ENCODE data around the gene USP17L21.
"Not testable (repeated sequence)": the region's sequence is repeated elsewhere in the genome, so short reads cannot be mapped to it uniquely, and the experiment has no call there.

Gene USP17L21

DNA sequence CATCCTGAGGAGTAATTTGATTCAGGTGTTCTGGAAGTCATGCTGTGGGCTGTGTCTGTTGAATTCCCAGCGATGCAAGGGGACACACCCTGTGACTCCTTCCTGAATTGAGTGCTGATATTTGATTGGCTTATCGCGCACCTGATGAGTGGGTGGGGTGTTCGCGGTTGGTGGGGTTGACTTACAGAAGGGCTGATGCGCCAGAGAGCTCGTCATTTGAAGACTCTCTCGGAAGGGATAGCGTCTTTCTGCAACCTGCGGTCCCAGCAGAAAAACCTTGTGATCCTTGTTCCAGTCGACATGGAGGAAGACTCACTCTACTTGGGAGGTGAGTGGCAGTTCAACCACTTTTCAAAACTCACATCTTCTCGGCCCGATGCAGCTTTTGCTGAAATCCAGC, 9.6 kb upstream of the USP17L21 start, which contains the start of gene USP17L19:
TSS of gene USP17L19 (plus strand) at position 301 of the 400 bp plus-strand sequence. CDS start at position 301, 0 bp downstream.
- H3K9me3 ChIP-seq (ENCODE audit: control insufficient read depth, insufficient read depth, low read length); H3K4me3 ChIP-seq (ENCODE audit: low read length); H3K27me3 ChIP-seq (ENCODE audit: control insufficient read depth, insufficient read depth, low read length); H3K27ac ChIP-seq (ENCODE audit: low read length); DNase-seq (ENCODE audit: low read depth, low spot score); H3K36me3 ChIP-seq (ENCODE audit: control insufficient read depth, insufficient read depth, low read length); H3K4me1 ChIP-seq (ENCODE audit: control insufficient read depth, insufficient read depth, low read length): not testable (repeated sequence)
- WGBS (ENCODE audit: insufficient coverage, insufficient read length), result no CpG with 5 or more reads among the region's 13 CpGs

DNA sequence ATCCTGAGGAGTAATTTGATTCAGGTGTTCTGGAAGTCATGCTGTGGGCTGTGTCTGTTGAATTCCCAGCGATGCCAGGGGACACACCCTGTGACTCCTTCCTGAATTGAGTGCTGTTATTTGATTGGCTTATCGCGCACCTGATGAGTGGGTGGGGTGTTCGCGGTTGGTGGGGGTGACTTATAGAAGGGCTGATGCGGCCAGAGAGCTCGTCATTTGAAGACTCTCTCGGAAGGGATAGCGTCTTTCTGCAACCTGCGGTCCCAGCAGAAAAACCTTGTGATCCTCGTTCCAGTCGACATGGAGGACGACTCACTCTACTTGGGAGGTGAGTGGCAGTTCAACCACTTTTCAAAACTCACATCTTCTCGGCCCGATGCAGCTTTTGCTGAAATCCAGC, 4.8 kb upstream of the USP17L21 start, which contains the start of gene USP17L20:
TSS of gene USP17L20 (plus strand) at position 301 of the 400 bp plus-strand sequence. CDS start at position 301, 0 bp downstream.
- not testable (repeated sequence) for H3K4me1 ChIP-seq (ENCODE audit: control insufficient read depth, insufficient read depth, low read length); H3K27me3 ChIP-seq (ENCODE audit: control insufficient read depth, insufficient read depth, low read length); H3K9me3 ChIP-seq (ENCODE audit: control insufficient read depth, insufficient read depth, low read length); DNase-seq (ENCODE audit: low read depth, low spot score); H3K36me3 ChIP-seq (ENCODE audit: control insufficient read depth, insufficient read depth, low read length); H3K4me3 ChIP-seq (ENCODE audit: low read length); H3K27ac ChIP-seq (ENCODE audit: low read length)
- WGBS (ENCODE audit: insufficient coverage, insufficient read length), result no CpG with 5 or more reads among the region's 15 CpGs

DNA sequence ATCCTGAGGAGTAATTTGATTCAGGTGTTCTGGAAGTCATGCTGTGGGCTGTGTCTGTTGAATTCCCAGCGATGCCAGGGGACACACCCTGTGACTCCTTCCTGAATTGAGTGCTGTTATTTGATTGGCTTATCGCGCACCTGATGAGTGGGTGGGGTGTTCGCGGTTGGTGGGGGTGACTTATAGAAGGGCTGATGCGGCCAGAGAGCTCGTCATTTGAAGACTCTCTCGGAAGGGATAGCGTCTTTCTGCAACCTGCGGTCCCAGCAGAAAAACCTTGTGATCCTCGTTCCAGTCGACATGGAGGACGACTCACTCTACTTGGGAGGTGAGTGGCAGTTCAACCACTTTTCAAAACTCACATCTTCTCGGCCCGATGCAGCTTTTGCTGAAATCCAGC, 4.6 kb downstream of the USP17L21 start, which contains the start of gene USP17L22:
TSS of gene USP17L22 (plus strand) at position 301 of the 400 bp plus-strand sequence. CDS start at position 301, 0 bp downstream.
- H3K36me3 ChIP-seq (ENCODE audit: control insufficient read depth, insufficient read depth, low read length); H3K9me3 ChIP-seq (ENCODE audit: control insufficient read depth, insufficient read depth, low read length); H3K27me3 ChIP-seq (ENCODE audit: control insufficient read depth, insufficient read depth, low read length); H3K27ac ChIP-seq (ENCODE audit: low read length); H3K4me1 ChIP-seq (ENCODE audit: control insufficient read depth, insufficient read depth, low read length); DNase-seq (ENCODE audit: low read depth, low spot score); H3K4me3 ChIP-seq (ENCODE audit: low read length): not testable (repeated sequence)
- no CpG with 5 or more reads among the region's 15 CpGs for WGBS (ENCODE audit: insufficient coverage, insufficient read length)

DNA sequence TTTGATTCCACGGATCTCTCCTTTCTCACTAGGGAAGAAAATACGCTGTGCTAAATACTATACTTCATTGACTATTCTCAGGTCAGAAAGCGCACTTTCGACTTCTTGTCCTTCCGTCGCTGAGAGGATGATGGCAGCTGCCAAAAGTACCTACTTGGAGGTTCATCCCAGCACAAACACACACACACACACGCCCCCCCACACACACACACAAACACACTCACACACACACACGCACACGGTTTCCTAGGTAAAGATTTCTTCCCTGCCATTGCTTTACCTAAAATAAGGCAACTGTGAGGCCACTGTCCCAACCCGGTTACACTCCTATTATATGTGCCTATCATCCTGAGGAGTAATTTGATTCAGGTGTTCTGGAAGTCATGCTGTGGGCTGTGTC, 9.0 kb downstream of the USP17L21 start:
- DNase-seq (ENCODE audit: low read depth, low spot score); H3K27ac ChIP-seq (ENCODE audit: low read length); H3K36me3 ChIP-seq (ENCODE audit: control insufficient read depth, insufficient read depth, low read length); H3K9me3 ChIP-seq (ENCODE audit: control insufficient read depth, insufficient read depth, low read length); H3K27me3 ChIP-seq (ENCODE audit: control insufficient read depth, insufficient read depth, low read length); H3K4me1 ChIP-seq (ENCODE audit: control insufficient read depth, insufficient read depth, low read length); H3K4me3 ChIP-seq (ENCODE audit: low read length): not testable (repeated sequence)
- 100% methylated on average over 3 of the region's 10 CpGs for WGBS (ENCODE audit: insufficient coverage, insufficient read length)
